ENCODE data around the gene UQCRC2.

DNA sequence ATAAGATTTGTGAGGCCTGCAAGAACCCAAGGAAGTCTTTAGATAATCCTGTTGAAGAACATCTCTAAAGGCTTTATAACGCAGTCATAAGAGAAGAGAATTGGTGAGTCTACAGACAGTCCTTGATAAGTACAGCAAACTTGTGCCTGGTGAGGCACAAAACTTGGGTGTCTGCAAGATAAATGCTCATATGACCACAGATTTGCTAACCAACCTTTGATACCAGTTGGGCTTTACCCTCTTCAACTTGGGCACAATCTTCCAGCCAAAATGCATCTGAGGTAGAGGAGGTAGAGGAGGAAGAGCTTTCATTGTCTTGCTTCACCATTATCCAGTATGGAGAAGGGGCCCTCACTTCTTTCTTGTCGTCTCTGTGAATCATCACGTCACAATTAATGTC lies 30.9 kb downstream of the UQCRC2 start:
- no peak for TF ChIP-seq CTCF (conservative IDR thresholded peaks at IDR 0.05 in 1 of 2, IDR thresholded peaks at IDR 0.05 in 1 of 2; ENCODE audit: extremely low read depth in 1 of 2, insufficient read depth in 1 of 2, low read depth in 1 of 2, low read length in 2 of 2)
- no peak for TF ChIP-seq EZH2 (IDR thresholded peaks at IDR 0.05; ENCODE audit: borderline replicate concordance, low read length)
